CD4-positive, alpha-beta T cell (primary cell): ENCODE data around the gene TAS2R16. TPM values are rescaled to one million over a fixed set of nuclear protein-coding genes. Genes with fewer than 3 reads are reported as not detected.

Experiments
- ATAC-seq: fragments of 200-7000 bp; cut with Tn5 transposase; one replicate; pipeline ENCODE4 v1.10.0; 2022; ENCODE audit warnings: mild to moderate bottlenecking; ENCODE audit not compliant: poor library complexity
- CTCF ChIA-PET: fragments of 350-600 bp; sonication (Branson Sonifier 250); formaldehyde crosslinking; loops from one replicate; lab custom pipeline; 2021; ENCODE audit warnings: antibody characterized with exemption, inconsistent platforms; lab: Charles Lee
- POLR2A ChIA-PET: fragments of 350-600 bp; sonication (Branson Sonifier 250); formaldehyde crosslinking; loops from one replicate; lab custom pipeline; 2021; ENCODE audit warnings: antibody characterized with exemption, inconsistent platforms; lab: Charles Lee
- DNase-seq, 14 experiments: peaks; one replicate each; pipeline ENCODE4 v3.0.0-alpha.2; 2013 to 2020; ENCODE audit warnings: mixed read lengths in 2 of 14
- H3K27ac ChIP-seq, 2 donors: one replicate each; pipeline versions ENCODE4 v1.5.1 to v1.7.0; 2013; ENCODE audit warnings: low read length in 2 of 2, low read depth in 1 of 2, mild to moderate bottlenecking in 1 of 2
- H3K27me3 ChIP-seq, 2 experiments: 1 replicate in 1 of 2; 2 replicates in 1 of 2; pipeline versions ENCODE4 v1.6.1 to v1.7.0; 2013; ENCODE audit warnings: low read length in 2 of 2, control low read depth in 1 of 2, mild to moderate bottlenecking in 1 of 2, moderate library complexity in 1 of 2; ENCODE audit not compliant: insufficient read depth in 2 of 2, control insufficient read depth in 1 of 2
- H3K36me3 ChIP-seq: one replicate; pipeline ENCODE4 v1.6.1; 2013; ENCODE audit warnings: low read length, control low read depth; ENCODE audit not compliant: insufficient read depth
- H3K4me1 ChIP-seq: one replicate; pipeline ENCODE4 v1.6.1; 2013; ENCODE audit warnings: low read length, control low read depth; ENCODE audit not compliant: insufficient read depth
- H3K4me3 ChIP-seq: one replicate; pipeline ENCODE4 v1.5.1; 2013; ENCODE audit warnings: mild to moderate bottlenecking, low read length, moderate library complexity
- H3K9me3 ChIP-seq, 2 experiments: 1 replicate in 1 of 2; 2 replicates in 1 of 2; pipeline versions ENCODE4 v1.6.1 to v1.7.0; 2013; ENCODE audit warnings: low read length in 2 of 2, mild to moderate bottlenecking in 2 of 2, control low read depth in 1 of 2, moderate library complexity in 1 of 2; ENCODE audit not compliant: control insufficient read depth in 1 of 2, insufficient read depth in 1 of 2
- H3K27ac Mint-ChIP-seq: one replicate; pipeline ENCODE4 v1.8.0; 2020; ENCODE audit warnings: mixed read lengths
- H3K27me3 Mint-ChIP-seq: one replicate; pipeline ENCODE4 v1.8.0; 2021; ENCODE audit warnings: mixed read lengths
- H3K36me3 Mint-ChIP-seq: one replicate; pipeline ENCODE4 v1.8.0; 2021; ENCODE audit warnings: low read depth, mixed read lengths
- H3K4me1 Mint-ChIP-seq: one replicate; pipeline ENCODE4 v1.8.0; 2021; ENCODE audit warnings: low read depth, mixed read lengths
- H3K4me3 Mint-ChIP-seq: one replicate; pipeline ENCODE4 v1.8.0; 2020; ENCODE audit warnings: mild to moderate bottlenecking, mixed read lengths
- H3K9me3 Mint-ChIP-seq: one replicate; pipeline ENCODE4 v1.8.0; 2020; ENCODE audit warnings: mixed read lengths
- CTCF ChIP-seq: fragments of 200-600 bp; IDR thresholded peaks from one replicate; pipeline ENCODE4 v1.8.0; 2022; ENCODE audit warnings: antibody characterized with exemption, mild to moderate bottlenecking
- intact Hi-C, 2 experiments: fragments of 100-400 bp; cut with DNase I in 1 of 2; cut with micrococcal nuclease in 1 of 2; formaldehyde crosslinking; loops; one replicate each; pipeline versions ENCODE4 v1.15.1 to v1.9.0; 2023 to 2025; cut with DNase I, micrococcal nuclease
- total RNA-seq, 174 experiments: library from RNA in 2 of 174; stranded (reverse) in 2 of 174; gene quantifications; one replicate each; pipeline ENCODE4 v1.2.3 and lab custom pipeline; 2021 to 2026

The TAS2R16 gene
- total RNA-seq, 2 experiments from 2014 or later: not detected

GRCh38 chr7:123011766-123012369 is 16.4 kb upstream of the TAS2R16 start:
- DNase-seq: no peak
- ChIA-PET POLR2A (no interaction called here), CTCF (no interaction called here)
- no peak overlapping the region for H3K27ac ChIP-seq
- Mint-ChIP-seq H3K4me3 (no peak overlapping the region), H3K9me3 (peaks cover 12% of the 10 kb centered on the region), H3K27me3 (no peaks in the 10 kb centered on the region), H3K27ac (no peak overlapping the region), H3K36me3 (no peaks in the 10 kb centered on the region), H3K4me1 (no peaks in the 10 kb centered on the region)
- H3K4me3 ChIP-seq: no peak overlapping the region
- H3K4me1 ChIP-seq: no peaks in the 10 kb centered on the region
- no peaks in the 10 kb centered on the region for H3K36me3 ChIP-seq
- no peaks in the 10 kb centered on the region for H3K27me3 ChIP-seq
- no peak for ATAC-seq
- H3K9me3 ChIP-seq: no peaks in the 10 kb centered on the region
- intact Hi-C loops: no loop called here
- no peak for TF ChIP-seq CTCF

GRCh38 chr7:123004931-123005330 is 9.4 kb upstream of the TAS2R16 start:
- Histone ChIP-seq H3K27ac (no peak overlapping the region), H3K36me3 (no peaks in the 10 kb centered on the region), H3K4me3 (no peak overlapping the region), H3K27me3 (no peaks in the 10 kb centered on the region), H3K9me3 (no peaks in the 10 kb centered on the region), H3K4me1 (no peaks in the 10 kb centered on the region)
- H3K36me3 Mint-ChIP-seq: no peaks in the 10 kb centered on the region
- no peak overlapping the region for H3K27ac Mint-ChIP-seq
- no peak overlapping the region for H3K4me3 Mint-ChIP-seq
- POLR2A ChIA-PET: no interaction called here
- no peak for ATAC-seq
- H3K27me3 Mint-ChIP-seq: no peaks in the 10 kb centered on the region
- TF ChIP-seq CTCF: no peak
- intact Hi-C loops: no loop called here
- no peaks in the 10 kb centered on the region for H3K4me1 Mint-ChIP-seq
- CTCF ChIA-PET: no interaction called here
- no peak for DNase-seq
- H3K9me3 Mint-ChIP-seq: peaks cover 7% of the 10 kb centered on the region

- no peaks in the 10 kb centered on the region for H3K36me3 ChIP-seq
- DNase-seq (no peak), ATAC-seq (no peak)
- no peak for TF ChIP-seq CTCF
- Mint-ChIP-seq H3K4me1 (no peaks in the 10 kb centered on the region), H3K27me3 (no peaks in the 10 kb centered on the region), H3K36me3 (no peaks in the 10 kb centered on the region), H3K4me3 (no peak overlapping the region), H3K9me3 (peaks cover 7% of the 10 kb centered on the region), H3K27ac (no peak overlapping the region)
- H3K9me3 ChIP-seq: no peaks in the 10 kb centered on the region
- no peaks in the 10 kb centered on the region for H3K4me1 ChIP-seq
- H3K27me3 ChIP-seq: no peaks in the 10 kb centered on the region
- intact Hi-C loops: no loop called here
- ChIA-PET POLR2A (no interaction called here), CTCF (no interaction called here)
- no peak overlapping the region for H3K4me3 ChIP-seq
- H3K27ac ChIP-seq: no peak overlapping the region
Measured at GRCh38 chr7:123003539-123004126, 8.1 kb upstream of the TAS2R16 start.
